NK-92 treated with Interleukin-12 subunit alpha and Interleukin-12 subunit beta, amount 100 ng/mL, for 24 hours (cell line): ENCODE data around the gene ACTA2.
A peak's percentile ranks its signal among the peaks of the same experiment; 100 is the strongest.

Experiments used
- DNase-seq: peaks from one replicate; lab custom pipeline; 2025; lab: John Stamatoyannopoulos, UW

ACTA2 gene

DNA sequence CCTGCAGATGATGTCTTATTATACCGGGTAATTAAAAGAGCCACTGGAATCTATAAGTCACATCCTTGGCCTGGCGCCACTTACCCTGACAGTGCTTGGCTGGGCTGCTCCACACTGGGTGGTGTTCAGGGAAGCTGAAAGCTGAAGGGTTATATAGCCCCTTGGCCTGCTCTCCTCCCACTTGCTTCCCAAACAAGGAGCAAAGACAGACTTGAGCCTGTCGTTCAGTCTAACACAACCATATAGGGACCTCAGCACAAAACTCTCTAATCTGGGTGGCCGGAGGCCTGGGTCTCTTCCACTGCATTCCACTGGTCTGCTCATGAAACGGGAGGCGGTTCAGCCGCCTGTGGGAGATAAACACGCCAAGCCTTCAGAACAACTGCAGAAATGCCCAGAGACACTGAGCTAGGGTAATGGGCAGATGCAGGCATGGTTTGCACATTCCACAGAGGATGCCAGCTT, at the start of gene ACTA2:
ACTA2 (minus strand) TSS at position 127 of the 465 bp plus-strand sequence. CDS start 3,843 bp downstream, outside the sequence.
- no peak for DNase-seq

DNA sequence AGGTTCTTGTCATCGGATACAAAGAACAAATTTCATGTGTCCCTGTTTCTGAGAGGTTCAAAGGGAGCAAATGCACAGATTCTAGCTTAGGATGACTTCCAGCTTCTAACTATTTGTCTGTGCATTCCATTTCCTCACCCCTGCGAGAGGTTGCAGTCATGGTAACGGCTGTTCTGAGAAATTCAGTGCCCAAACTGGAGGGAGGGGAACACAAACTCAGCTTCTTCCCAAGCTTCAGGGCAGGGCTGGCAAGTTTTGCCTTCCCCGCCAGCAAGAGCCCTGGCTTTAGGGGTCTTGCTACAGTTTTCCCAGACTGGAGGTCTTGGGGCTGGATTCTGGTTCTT, 49.1 kb upstream of the ACTA2 start:
- DNase-seq, result no peak

DNA sequence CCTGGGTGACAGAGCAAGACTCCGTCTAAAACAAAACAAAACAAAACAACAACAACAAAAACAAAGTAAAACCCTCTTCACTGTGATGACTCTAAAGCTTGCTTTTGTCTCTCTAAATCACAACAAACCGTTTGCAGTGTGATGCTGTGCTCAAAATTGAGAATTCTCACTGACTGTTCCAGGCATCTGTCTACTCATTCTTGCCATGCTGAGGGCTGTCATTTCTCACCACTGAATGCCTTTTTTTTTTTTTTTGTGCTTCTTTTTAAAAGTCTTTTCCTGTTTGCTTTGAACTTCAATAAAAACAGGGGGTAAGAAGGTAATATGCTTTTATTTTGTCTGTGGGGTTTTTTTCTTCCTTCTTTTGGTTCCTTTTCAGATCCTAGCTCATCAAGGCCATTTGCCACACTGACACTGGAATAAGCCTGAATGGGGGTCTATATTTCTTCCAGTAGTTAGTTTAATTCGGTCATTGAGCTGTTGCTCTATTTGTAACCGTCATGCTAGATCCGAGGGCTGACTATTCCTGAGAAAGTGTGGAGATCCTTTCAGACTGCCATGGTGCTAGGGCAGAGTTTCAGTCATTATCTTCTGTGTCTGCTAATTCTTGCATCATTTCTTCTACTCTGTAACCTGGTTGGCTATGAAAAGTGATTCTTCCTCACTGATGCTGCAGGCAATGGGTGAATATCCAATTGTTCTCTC, 48.6 kb upstream of the ACTA2 start:
- DNase-seq, result no peak

DNA sequence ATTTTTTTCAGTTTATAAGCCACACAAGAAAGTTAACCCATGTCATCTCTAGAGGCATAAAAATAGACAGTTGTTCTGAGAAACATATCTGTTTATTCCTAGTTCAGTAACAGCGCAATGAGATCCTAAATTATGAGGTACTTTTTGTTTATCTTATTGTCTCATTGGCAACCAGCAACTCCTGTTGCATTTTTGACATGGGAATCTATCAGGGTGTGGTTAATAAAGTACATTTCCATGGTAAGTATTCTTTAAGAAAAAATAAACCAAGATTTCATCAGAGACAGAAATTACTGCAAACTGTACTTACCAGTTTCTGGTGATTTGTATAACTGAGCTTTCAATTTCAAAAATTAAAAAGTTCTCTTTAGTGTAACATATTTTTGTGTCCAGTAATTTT, 47.1 kb upstream of the ACTA2 start:
- no peak for DNase-seq

DNA sequence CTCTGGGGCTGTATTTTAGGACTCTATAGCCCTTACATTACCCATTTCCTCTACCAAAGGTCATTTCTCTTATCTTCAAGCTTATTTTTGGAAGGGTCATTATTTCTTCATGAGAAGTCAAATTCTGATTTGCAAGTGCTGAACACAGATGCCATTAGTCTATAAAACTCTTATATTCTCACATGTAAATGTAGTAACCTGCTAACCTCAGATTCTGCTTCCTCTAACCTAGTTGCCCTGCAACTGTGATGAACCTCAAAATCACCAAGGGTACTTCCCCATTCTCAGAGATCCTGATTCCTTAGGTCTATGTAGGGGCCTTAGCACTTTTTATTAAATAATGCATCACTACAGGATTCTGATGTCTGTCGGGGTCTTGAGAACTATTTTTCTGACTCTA, 44.4 kb upstream of the ACTA2 start:
- no peak for DNase-seq

DNA sequence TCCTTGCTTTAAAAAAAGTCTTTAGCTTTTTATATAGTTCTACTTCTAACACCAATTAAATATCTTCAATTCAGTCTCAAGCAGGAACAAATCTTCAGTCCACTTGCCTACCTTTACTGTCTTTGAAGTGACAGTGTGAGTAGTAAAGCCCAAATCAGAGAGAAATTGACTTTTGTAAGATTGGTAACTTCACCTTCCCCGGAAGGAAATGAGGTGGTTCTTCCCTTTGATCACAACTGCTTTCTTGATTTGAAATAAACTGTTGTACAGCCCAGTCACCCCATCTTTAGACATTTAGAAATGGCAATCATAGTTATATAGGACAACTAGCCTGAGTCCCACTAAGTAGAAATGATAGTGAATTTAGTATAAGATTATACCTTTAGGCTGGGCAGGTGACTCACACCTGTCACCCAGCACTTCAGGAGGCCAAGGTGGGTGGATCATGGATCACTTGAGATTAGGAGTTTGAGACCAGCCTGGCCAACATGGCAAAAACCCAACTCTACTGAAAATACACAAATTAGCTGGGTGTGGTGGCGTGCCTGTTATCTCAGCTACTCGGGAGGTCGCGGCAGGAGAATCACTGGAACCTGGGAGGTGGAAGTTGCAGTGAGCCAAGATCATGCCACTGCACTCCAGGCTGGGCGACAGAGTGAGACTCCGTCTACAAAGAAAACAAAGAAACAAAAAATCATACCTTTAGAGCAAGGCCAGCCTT, 42.7 kb upstream of the ACTA2 start:
- DNase-seq, result no peak

DNA sequence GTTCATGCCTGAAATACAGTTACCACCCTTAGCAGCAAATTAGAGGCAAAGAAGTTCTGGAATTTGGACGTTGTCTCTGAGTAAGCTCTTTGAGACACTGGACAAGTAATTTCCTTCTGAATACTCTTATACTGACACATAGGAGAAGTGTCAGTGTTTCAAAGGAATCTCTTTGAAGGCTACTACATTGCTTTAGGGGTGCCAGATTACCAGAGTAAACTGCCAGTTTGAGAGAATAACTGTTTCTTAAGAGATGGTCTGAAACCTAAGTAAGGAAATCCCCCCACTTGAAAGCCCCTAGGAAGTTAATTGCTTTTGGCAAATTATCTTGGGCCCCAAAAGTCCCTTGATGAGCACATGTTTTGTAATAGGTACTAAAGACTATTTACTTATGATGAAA, 41.4 kb upstream of the ACTA2 start:
- no peak for DNase-seq

DNA sequence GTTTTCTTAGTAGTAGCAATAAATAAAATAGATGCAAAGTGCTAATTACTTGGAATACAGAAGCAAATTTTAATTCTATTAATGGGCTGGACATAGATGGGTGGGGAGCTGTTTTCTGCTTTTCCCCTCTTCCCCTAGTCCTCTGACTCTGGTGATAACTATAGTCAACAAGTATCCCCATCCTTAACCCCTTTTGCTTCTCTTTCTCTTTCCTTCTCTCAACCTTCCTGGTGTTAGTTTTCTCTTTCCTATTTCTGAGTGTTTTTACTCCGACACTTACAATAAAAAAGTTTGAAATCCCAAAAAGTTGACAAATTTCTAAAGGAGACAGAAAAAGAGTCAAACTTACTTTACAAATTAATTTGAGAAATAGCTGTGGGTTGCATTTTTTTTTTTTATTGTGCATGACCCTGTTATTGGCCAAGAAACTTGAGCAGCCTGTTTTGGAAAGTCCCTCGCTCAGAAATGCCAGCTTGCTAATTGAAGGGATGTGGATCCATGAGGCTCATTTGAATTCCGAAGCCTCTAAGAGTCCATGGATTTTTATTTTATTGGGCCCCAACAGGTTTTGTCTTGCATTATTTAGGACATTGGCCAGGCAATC, 40.5 kb upstream of the ACTA2 start:
- DNase-seq, result no peak

DNA sequence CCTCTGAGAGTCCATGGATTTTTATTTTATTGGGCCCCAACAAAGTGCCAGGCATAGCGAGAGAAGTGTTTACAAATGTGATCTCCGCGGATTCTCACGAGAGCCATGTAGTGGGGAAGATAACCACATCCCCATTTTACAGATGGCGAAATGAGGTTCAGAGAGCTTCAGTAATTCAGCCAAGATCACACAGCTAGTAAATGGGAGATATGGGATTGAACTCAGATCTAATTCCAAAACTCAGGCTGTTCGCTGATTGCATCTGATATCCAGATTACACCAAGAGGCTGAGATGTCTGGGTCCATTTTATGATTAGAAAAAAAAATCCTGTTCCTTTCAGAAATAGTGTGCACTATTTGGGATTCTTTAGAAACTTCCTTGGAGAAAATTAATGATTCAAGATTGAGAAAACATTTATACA, 39.3 kb upstream of the ACTA2 start:
- no peak for DNase-seq

DNA sequence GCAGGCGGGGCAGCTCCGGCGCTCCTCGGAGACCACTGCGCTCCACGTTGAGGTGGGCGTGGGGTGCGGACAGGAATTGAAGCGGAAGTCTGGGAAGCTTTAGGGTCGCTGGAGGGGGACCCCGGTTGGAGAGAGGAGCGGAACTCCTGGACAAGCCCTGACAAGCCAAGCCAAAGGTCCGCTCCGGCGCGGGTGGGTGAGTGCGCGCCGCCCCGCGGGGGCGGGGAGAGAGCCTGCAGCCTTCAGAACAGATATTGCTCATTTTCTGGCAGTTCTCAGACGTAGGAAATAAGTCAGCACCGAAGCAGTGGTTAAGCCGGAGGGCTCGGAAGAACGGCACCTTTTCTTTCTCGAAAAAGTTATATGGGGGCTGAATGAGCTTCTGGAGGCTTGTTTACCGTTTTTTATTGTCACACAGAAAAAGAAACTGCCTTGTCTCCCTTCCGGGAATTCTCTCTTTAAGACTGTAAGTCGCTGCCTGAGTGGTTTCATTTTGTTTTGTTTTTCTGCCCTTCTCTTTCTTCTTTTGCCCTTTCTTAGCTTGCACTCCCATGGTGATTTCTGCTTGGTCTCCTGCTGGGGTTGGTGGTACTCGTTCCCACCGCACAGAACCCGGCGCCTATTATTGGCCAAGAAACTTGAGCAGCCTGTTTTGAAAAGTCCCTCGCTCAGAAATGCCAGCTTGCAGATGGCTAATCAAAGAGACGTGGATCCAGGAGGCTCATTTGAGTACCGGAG, 38.8 kb upstream of the ACTA2 start:
- peak; percentile 58 for DNase-seq

DNA sequence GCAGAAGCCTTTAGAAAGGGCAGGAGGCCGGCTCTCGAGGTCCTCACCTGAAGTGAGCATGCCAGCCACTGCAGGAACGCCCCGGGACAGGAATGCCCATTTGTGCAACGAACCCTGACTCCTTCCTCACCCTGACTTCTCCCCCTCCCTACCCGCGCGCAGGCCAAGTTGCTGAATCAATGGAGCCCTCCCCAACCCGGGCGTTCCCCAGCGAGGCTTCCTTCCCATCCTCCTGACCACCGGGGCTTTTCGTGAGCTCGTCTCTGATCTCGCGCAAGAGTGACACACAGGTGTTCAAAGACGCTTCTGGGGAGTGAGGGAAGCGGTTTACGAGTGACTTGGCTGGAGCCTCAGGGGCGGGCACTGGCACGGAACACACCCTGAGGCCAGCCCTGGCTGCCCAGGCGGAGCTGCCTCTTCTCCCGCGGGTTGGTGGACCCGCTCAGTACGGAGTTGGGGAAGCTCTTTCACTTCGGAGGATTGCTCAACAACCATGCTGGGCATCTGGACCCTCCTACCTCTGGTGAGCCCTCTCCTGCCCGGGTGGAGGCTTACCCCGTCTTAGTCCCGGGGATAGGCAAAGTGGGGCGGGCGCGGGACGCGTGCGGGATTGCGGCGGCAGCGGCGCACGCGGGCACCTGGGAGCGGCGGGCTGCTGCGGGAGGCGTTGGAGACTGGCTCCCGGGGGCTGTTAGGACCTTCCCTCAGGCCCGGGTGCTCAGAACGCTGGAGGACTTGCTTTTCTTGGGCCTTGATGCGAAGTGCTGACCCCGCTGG, 38.0 kb upstream of the ACTA2 start, which contains the start of gene FAS:
FAS (plus strand) TSS at position 415 of the 777 bp plus-strand sequence; CDS start at position 494, 79 bp downstream.
- peak; percentile 75 for DNase-seq

DNA sequence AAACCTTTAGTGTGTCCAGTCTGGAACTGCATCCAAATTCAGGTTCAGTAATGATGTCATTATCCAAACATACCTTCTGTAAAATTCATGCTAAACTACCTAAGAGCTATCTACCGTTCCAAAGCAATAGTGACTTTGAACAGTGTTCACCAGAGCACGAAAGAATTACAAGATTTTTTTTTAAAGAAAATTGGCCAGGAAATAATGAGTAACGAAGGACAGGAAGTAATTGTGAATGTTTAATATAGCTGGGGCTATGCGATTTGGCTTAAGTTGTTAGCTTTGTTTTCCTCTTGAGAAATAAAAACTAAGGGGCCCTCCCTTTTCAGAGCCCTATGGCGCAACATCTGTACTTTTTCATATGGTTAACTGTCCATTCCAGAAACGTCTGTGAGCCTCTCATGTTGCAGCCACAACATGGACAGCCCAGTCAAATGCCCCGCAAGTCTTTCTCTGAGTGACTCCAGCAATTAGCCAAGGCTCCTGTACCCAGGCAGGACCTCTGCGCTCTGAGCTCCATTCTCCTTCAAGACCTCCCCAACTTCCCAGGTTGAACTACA, 37.3 kb upstream of the ACTA2 start:
- DNase-seq, result no peak

DNA sequence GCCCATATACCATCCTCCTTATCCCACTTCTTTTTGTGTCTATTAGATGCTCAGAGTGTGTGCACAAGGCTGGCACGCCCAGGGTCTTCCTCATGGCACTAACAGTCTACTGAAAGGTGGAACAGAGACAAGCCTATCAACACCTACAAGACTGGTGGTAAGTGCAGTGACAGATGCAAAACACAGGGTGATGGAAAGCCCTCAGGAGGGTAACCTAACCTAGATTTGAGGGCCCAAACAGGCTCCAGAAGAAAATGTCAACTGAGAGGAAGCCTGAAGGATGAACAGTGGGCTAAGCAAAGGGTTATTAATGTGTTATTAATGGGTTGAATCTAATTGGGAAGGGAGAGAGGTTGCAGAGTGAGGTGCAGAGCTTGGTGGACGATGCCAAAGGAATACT, 36.9 kb upstream of the ACTA2 start:
- no peak for DNase-seq

DNA sequence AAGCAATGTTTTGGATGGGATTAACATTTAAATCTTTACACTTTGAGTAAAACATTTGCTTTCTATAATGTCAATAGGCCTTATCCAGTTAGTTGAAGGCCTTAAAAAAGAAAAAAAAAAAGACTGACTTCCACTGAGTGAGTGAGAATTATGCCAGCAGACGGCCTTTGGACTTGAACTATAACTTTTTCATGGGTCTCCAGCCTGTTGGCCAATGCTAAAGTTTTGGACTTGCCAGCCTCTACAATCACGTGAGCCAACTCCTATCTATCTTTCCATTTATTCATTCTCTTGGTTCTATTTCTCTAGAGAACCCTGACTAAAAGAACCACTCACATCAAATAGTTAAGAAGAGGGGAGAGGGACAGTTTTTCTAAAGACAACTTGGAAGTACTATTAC, 35.3 kb upstream of the ACTA2 start:
- no peak for DNase-seq

DNA sequence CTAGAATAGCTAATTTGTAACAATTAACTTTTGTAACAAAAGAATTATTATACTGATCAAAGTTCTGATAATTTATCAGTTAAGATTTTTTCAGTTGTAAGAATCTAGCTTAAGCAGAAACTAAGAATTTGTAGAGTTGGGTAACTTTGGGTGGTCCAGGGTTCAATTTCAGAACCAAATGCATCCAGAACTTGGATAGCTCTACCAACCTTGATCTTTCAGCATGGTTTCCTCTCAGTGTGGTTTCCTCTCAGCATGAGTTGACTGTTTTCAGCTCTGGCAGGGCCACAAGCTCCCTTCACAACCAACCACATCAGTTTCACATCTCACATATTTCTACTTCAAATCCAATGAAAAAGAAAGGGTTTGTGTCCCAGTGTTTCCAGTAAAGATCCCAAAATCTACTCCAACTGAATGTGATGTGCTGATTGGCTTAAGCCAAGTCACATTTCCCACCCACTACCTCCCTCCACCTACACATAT, 34.7 kb upstream of the ACTA2 start:
- DNase-seq, result no peak

DNA sequence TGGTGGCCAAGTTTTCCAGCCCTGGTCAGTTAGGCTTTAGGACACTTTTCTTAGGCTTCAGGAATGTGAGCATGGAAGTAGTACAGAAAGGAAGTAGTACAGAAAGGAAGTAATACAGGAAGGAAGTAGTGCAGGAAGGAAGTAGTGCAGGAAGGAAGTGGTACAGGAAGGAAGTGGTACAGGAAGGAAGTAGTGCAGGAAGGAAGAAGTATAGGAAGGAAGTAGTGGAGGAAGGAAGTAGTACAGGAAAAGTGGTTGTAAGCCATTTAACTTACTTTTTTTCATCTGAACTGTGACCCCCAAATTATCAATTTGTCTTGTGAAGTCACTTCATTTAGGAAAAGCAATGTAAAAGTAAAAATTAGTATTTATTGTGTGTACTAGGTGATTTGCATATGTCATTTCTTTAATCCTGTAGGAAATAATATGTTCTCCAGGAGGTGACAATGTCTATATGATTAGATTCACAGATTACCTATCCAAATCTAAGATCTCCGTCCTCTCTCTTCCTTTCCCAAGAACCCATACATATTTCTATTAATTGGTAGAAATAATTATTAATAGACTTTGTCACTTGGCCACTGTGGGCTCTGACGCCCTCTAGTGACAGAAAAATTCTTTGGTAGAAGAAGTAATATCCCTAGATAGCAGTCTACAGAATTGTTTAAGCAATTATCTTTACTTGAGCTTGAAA, 34.1 kb upstream of the ACTA2 start:
- DNase-seq, result no peak

DNA sequence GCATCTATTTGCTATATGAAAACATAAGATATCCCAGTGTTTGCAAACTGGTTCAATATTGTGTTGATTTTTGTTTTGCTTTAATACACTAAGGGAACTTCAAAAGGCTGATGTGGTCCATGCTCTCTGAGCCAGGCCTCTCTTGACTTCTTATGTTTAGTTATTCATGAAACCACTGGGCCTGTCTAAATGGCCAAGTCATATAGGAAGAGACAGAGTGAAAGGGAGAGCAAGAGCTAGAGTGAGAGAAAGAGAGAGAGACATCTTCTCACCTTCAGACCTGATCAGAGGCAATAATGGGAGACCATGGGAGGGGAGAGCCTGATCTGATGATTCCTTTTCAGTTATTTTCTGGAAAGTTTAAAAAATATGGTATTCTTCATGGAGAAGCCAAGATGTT, 32.0 kb upstream of the ACTA2 start:
- no peak for DNase-seq

DNA sequence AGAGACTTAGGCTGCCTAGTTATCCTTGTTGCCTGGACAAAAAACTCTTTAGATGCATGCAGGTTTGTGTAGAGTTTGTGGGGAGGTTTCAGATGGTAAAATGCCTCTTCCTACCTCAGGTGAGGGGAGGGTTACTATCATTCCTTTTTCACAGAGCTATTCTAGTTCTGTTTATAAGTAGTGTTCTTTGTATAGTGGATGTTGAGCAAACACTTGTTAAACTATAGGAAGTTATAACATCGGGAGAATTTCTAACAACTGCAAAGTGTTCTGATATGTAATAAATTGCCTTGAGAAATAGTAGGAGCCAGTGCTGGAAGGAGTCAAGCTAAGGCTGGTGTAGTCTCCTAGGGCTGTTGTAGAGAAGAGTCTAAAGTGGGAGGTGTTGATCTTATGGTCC, 31.4 kb upstream of the ACTA2 start:
- no peak for DNase-seq

DNA sequence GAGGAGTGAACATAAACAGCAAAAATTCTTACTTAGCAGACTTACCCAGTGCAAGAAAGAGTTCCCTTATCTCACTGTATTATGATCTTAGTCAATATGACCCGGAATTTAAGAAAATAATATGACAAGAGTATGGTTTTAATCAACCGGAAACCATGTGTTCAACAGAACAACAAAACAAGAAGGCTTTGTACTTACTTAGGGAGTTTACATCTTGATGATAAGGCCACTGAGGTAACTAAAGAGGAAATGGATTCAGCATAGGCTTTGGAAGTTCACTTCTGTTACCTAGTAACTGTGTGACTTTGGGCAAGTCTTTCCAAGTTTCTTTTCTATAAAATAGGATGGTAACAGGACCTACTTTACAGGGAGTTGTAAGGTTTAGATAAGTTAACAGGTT, 30.6 kb upstream of the ACTA2 start:
- DNase-seq, result no peak

DNA sequence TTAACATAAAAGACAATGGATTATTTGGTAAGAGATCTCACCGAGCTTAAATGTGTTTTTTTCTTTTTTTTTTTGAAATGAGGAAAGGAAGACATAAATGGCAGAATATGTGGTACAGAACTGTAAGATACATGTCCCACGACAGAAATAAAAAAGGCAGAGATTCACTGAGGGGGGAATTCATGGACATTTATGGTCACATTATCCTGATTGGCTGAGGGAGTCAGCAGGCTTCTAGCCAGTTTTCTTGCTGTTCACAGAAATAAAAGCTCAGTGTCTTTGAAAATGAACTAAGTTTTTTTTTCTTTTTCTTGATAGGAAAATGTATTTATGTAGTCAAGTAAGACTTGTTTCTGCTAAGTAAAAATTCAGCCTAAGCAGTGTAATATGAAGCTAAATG, 29.8 kb upstream of the ACTA2 start:
- no peak for DNase-seq

DNA sequence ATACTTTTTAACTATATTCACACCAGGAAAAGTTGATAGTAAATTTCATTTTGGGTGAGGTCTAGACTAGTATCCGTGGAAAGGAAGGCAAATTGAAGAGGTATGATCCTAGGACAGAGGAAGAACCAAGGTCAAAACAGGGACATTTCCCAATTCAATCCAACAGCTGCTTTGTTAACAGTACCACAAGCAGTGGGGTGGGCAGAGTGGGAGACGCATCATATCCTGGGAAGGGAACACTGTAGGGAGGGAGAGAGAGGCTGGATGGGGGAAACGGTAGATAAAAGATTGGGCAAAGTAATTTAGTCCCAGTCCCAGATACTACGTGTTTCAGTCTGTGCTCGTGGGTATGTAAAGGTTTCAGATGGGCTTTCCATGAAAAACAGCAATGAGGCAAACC, 28.9 kb upstream of the ACTA2 start:
- no peak for DNase-seq
